ENCODE measurements around the gene CDKL2.

Gene CDKL2

GRCh38 chr4:75564023-75564422 is 66.3 kb downstream of the CDKL2 start:
- DNase-seq (ENCODE audit: low read depth) = no peak
- no peak for TF ChIP-seq CTCF (conservative IDR thresholded peaks at IDR 0.05; ENCODE audit: low read length)
- H3K4me3 ChIP-seq (ENCODE audit: low read length) = no peak overlapping the region

- H3K4me3 ChIP-seq (ENCODE audit: low read length) = no peak overlapping the region
- DNase-seq (ENCODE audit: low read depth) = peak; percentile 29
- no peak for TF ChIP-seq CTCF (conservative IDR thresholded peaks at IDR 0.05; ENCODE audit: low read length)
These were observed 68.5 kb downstream of the CDKL2 start for GRCh38 chr4:75561789-75562188.

GRCh38 chr4:75557696-75558095 is 72.6 kb downstream of the CDKL2 start:
- no peak for DNase-seq (ENCODE audit: low read depth)
- no peak for TF ChIP-seq CTCF (conservative IDR thresholded peaks at IDR 0.05; ENCODE audit: low read length)
- no peak overlapping the region for H3K4me3 ChIP-seq (ENCODE audit: low read length)

GRCh38 chr4:75555294-75556164 is 74.8 kb downstream of the CDKL2 start, which contains the start of gene ODAPH:
TSS of gene ODAPH (plus strand) at chr4:75556066. CDS start at chr4:75556083, 17 bp downstream.
- TF ChIP-seq CTCF (conservative IDR thresholded peaks at IDR 0.05; ENCODE audit: low read length) = peak; percentile 7; the same call in 1 of the 2 replicates
- DNase-seq (ENCODE audit: low read depth) = no peak

GRCh38 chr4:75552452-75552851 is 77.9 kb downstream of the CDKL2 start:
- no peak overlapping the region for H3K4me3 ChIP-seq (ENCODE audit: low read length)
- no peak for DNase-seq (ENCODE audit: low read depth)
- TF ChIP-seq CTCF (conservative IDR thresholded peaks at IDR 0.05; ENCODE audit: low read length) = no peak

More at GRCh38 chr4:75555294-75556164, 74.8 kb downstream of the CDKL2 start, which contains the start of gene ODAPH:
- H3K4me3 ChIP-seq (ENCODE audit: low read length) = no peak within 1 kb of the TSS

- H3K4me3 ChIP-seq (ENCODE audit: low read length) = no peak overlapping the region
- no peak for DNase-seq (ENCODE audit: low read depth)
- TF ChIP-seq CTCF (conservative IDR thresholded peaks at IDR 0.05; ENCODE audit: low read length) = no peak
These were observed 81.3 kb downstream of the CDKL2 start for GRCh38 chr4:75549019-75549418.

Measured in AG10803 (cell line).